ENCODE results near the gene SIPA1L3.

Gene SIPA1L3

DNA sequence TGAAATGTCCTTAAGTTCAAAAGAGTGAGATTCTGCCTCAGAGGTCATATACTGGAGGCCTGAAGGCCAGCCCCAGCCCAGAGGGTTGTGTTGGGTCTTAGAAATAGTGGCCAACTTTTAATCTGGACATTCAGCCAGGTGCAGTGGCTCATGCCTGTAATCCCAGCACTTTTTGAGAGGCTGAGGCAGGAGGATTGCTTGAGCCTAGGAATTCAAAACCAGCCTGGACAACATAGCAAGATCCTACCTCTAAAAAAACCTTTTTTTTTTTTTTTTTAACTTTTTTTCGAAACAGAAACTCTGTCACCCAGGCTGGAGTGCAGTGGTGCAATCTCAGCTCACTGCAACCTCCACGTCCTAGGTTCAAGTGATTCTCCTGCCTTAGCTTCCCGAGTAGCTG is 301.6 kb downstream of the SIPA1L3 start:
- in situ Hi-C loops (cut with MboI; ENCODE audit: low pct_unique_long_range_greater_than_20kb, low sequenced_read_pairs, unreplicated experiment), result no loop called here
- TF ChIP-seq, protein P1, sequence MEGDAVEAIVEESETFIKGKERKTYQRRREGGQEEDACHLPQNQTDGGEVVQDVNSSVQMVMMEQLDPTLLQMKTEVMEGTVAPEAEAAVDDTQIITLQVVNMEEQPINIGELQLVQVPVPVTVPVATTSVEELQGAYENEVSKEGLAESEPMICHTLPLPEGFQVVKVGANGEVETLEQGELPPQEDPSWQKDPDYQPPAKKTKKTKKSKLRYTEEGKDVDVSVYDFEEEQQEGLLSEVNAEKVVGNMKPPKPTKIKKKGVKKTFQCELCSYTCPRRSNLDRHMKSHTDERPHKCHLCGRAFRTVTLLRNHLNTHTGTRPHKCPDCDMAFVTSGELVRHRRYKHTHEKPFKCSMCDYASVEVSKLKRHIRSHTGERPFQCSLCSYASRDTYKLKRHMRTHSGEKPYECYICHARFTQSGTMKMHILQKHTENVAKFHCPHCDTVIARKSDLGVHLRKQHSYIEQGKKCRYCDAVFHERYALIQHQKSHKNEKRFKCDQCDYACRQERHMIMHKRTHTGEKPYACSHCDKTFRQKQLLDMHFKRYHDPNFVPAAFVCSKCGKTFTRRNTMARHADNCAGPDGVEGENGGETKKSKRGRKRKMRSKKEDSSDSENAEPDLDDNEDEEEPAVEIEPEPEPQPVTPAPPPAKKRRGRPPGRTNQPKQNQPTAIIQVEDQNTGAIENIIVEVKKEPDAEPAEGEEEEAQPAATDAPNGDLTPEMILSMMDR (IDR thresholded peaks at IDR 0.05; ENCODE audit: extremely low read depth, insufficient read depth, missing control alignments), result no peak
- DNase-seq (ENCODE audit: low spot score), result no peak

DNA sequence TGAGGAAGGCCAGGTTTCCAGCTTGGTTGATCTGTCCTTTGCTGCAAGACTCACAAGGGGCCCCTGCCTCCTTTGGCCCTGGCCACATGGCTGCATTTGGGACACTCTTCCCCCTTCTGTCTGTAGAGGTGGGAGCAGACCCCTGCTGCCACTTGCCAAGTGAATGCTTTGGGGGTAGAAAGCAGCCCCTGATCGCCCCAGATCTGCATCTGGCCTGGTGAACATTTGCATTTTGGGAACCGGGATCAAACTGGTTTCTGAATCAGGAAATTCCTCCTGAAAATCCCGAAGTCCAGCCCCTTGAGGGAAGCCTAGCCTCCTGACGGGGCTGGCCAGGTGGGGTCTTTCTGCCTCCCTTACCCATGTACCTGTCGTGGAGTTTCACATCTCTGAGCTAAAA is 302.1 kb downstream of the SIPA1L3 start:
- no peak for DNase-seq (ENCODE audit: low spot score)
- in situ Hi-C loops (cut with MboI; ENCODE audit: low pct_unique_long_range_greater_than_20kb, low sequenced_read_pairs, unreplicated experiment), result no loop called here
- TF ChIP-seq, protein P1 (IDR thresholded peaks at IDR 0.05; ENCODE audit: extremely low read depth, insufficient read depth, missing control alignments), result no peak

DNA sequence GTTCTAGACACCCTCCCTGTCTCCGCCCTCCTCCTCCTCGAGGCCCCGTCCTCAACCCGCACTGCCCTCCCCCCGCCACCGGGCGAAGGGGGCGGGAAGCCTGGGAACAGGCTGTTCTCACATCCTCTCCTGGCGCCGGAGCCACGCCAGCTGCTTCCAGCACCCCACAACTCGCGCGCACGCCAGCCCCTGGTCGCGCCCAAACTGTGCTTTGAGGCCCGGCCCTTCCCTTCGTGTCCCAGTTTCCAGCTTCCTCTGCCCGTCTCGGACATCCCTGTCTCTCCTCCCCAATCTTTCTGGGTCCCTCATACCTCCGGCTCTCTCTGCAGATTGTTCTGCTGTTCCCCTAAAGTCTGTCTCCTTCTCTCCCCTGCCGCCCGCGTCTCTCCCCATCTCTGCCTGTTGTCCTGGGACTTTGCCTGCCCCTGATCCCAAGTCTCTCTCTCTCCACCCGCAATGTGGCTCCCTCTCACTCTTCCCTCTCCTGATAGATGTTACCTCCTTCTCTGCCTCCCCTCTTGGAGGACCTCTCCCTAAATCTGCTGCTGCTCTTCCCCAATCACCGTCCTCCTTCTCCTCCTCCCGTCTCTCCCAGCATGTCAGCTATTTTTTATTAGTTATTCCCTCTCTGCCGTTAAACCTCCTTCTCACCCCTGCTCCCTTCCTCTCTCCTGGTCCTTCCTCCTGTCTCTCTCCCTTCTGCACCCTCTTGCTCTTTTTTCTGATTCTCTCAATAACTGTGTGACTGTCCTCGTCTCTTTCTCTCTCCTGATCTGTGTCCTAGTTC is 302.9 kb downstream of the SIPA1L3 start:
- no peak for DNase-seq (ENCODE audit: low spot score)
- in situ Hi-C loops (cut with MboI; ENCODE audit: low pct_unique_long_range_greater_than_20kb, low sequenced_read_pairs, unreplicated experiment), result no loop called here
- TF ChIP-seq, protein P1 (IDR thresholded peaks at IDR 0.05; ENCODE audit: extremely low read depth, insufficient read depth, missing control alignments), result no peak

DNA sequence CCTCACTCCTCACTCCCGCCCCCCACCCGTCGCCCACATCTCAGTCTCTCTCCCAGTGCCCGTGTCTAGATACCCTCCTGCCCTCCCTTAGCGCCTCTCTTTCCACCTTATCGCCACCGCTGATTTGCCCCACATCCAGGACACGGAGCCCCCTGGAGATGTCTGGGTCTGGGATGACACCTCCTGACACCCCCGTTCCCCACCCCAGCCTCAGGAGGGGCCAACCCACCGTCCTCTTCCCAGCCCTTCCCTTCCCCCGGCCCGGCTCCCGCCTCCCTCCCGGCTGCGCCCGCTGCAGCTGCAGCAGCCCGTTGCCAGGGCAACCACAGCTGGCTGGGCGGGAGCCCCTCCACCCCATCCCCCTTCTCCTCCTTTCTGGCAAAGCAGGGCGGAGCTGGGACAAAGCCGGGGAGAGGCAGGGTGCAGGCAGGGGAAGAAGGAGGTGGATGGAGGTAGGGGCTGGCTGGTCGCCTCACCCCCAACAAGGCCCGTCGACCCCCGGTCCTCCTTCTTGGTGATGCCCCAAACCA is 303.5 kb downstream of the SIPA1L3 start:
- TF ChIP-seq, protein P1 (IDR thresholded peaks at IDR 0.05; ENCODE audit: extremely low read depth, insufficient read depth, missing control alignments), result no peak
- in situ Hi-C loops (cut with MboI; ENCODE audit: low pct_unique_long_range_greater_than_20kb, low sequenced_read_pairs, unreplicated experiment), result no loop called here
- no peak for DNase-seq (ENCODE audit: low spot score)

GRCh38 chr19:38211151-38211591 is 304.2 kb downstream of the SIPA1L3 start:
- no peak for DNase-seq (ENCODE audit: low spot score)
- TF ChIP-seq, protein P1 (IDR thresholded peaks at IDR 0.05; ENCODE audit: extremely low read depth, insufficient read depth, missing control alignments), result no peak
- in situ Hi-C loops (cut with MboI; ENCODE audit: low pct_unique_long_range_greater_than_20kb, low sequenced_read_pairs, unreplicated experiment), result no loop called here

DNA sequence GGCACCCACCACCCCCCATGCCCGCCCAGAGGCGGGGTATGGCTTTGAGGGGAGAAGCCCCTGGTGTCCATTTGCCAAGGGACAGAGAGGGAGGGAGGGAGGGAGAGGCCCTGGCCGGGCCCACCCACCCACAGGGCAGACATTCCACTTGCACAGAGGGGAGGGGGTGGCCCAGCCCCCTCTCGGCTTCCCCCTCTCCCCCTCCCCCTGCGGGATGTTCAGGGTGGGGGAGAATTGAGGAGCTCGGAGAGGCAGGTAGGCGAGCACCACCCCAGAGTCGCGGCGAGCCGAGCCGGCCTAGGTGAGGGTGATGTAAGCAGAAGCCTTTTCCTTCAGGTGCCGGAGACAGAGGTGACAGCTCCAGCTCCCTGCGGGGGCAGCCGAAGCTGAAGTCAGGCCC is 304.8 kb downstream of the SIPA1L3 start:
- in situ Hi-C loops (cut with MboI; ENCODE audit: low pct_unique_long_range_greater_than_20kb, low sequenced_read_pairs, unreplicated experiment), result no loop called here
- DNase-seq (ENCODE audit: low spot score), result no peak

More for the DNA sequence above, 304.8 kb downstream of the SIPA1L3 start:
- TF ChIP-seq, protein P1 (IDR thresholded peaks at IDR 0.05; ENCODE audit: extremely low read depth, insufficient read depth, missing control alignments), result no peak

Data from GM13977 (cell line).